Measurements from ENCODE around the gene TOP2A.

TOP2A gene

DNA sequence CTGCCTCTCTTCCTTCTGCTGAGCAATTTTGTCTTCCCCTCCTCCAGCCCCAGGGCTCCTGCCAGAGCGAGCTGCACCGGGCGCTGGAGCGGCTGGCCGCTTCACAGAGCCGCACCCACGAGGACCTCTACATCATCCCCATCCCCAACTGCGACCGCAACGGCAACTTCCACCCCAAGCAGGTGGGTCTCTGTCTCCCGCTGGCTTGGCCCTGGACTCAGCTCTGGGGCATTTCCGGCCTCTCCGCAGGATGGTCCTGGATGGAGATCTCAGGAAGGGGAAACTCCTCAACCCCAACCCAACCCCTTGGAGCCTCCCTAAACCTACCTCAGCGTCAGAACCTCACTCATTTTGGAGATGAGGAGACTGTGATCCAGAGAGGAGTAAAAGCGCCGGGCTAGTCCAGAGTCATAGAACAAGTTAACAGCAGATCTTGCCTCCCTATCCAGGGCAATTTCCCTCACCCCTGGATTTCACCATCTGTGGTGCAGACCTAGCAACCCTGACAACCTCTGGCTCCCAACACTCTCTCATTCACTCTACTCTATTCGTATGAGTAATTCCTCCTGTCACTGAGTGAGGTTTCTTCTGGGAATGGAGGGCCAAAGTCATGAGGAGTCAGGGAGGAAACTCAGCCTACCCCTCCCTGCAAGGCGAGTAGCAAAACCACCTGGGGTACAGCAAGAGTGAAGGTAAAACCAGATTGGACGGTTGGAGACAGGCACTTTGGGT, 36.4 kb upstream of the TOP2A start:
- DNase-seq, result peak; percentile 70

DNA sequence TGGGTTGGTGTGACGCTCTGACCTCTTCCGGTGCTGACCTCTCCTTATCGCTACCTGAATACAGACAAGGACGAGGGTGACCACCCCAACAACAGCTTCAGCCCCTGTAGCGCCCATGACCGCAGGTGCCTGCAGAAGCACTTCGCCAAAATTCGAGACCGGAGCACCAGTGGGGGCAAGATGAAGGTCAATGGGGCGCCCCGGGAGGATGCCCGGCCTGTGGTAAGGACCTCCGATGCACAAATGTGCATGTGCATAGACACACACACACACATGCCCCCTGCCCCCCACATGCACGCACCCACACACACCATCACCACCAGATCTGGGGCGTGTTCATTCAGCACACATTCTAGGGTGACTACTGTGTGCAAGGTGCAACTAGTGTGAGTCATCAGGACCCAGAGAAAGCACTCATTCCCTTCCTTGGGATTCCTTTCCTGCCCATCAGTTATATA, 35.3 kb upstream of the TOP2A start:
- peak; percentile 70 for DNase-seq

DNA sequence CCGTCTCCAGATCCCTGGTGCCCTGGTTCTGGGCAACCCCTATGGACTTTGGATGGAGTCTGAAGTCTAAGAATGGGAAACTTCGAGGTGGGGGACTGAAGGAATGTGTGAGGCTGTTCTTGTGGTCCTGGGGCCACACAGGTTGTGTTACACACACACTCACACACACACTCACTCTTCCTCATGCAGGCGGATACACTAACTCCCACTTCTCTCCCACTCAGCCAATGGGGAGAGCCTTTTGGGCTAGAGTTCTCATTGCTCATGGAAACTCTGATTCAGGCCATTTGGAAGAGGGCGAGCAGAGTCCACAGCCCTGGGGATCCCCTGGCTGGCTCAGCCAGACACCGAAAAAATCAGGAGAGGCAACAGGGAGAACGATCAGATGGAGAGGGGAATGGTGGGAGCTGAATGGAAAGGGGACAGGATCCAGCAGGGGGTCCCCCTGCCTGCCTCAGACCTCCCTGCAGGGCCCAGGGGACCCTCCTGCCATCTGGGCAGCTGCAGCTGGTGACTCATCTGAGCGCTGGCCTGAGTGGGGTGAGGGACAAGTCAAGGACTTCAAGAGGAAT, 34.6 kb upstream of the TOP2A start:
- peak; percentile 68 for DNase-seq

DNA sequence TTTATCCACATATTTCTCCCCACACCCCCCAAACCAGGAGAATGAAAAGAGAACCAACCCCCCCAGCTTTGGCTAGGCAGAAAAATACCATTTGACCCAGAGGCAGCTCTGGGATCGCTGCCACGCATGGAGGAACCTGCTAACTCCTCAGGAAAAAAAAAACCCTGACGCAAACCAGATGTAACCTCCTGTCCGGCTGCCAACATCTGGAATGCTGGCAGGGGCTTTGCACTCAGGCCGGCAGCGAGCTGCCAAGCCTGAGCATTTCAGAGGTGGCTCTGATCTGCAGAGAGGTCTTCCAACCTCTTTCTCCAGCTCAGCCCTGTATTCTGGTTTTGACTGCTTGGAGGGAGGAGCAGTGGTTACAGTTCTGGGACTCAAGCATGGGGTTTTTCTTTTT, 33.7 kb upstream of the TOP2A start:
- DNase-seq, result peak; percentile 75

DNA sequence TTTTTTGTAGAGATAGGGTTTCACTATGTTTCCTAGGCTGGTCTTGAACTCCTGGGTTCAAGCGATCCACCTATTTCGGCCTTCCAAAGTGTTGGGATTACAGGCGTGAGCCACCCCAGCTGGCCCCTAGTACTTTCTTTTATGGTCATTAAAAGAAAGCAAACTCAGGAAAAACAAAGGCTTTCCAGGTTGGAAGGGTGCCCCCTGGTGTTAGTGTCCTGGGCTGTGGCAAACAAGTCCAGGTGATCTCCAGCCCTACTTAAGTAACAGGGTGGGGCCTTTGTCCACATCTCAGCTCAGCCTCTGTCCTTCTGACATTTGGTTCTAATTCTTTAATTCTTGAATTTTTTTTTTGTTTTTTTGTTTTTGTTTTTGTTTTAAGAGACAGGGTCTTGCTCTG, 32.5 kb upstream of the TOP2A start:
- DNase-seq, result peak; percentile 49

DNA sequence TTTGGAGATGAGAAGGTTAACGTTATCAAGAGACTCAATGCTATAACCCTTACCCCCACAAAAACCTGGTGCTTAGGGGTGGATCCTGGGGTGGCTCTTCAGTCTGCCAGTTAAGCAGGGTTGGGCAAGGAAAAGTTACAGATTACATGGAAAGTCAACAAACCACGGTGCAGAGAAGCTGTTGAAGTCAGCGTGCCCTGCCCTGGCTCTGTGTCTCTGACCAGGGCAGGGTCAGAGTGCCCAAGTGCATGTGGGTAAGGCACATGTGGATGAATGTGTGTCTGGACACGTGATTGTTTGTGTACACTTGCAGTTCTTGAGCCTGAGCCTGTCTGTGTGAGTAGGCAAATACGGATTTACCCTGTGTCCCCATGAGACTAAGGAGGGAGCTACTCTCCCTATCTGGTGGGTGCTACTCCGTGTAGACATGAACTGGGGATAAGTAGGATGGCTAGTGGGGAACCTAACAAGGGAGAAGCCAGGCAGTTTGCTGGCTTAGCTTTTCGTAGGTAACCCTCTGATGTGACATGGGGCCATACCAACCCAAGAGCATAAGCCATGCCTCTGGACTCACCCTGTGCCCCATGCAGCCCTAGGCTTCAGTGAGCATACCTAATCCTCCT, 31.1 kb upstream of the TOP2A start:
- no peak for DNase-seq

DNA sequence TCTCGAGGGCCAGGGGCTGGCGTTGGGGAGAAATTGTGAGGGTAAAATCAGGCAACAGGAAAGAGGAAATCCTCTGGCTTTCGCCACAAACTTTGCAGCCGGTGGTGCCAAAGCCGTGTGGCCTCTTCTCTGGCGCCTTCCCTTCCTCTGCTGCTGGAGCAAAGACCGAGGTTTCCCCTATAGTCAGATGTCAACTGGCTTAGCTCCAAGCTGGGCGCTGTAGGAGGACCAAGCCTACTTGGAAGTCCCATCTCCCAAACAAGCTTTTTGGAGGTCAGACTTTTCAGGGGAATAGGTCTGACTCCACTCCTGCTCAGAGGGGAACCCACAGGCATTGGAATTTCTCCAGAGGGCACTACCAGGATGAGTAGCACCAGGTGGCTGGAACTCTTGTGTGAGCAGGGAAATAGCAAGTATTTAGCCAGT, 30.5 kb upstream of the TOP2A start:
- peak; percentile 47 for DNase-seq

DNA sequence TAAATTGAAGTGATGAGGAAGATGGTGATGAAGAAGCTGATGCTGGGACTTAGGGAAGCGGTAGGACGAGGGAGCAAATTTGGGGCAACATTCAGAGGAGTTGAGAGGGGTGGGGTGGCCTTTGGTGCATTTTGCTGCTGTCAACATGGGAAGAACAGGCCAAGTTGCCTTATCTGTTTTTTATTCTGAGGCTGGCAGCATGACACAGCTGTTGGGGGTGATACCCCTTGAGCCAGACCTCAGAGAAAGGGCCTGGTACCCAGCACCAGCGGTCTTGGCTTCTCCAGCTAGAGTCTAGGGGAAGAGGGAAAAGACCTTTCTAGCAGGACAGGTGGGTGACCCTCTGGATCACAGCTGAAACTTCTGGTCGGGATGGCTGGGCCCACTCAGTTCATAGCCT, 30.1 kb upstream of the TOP2A start:
- no peak for DNase-seq

DNA sequence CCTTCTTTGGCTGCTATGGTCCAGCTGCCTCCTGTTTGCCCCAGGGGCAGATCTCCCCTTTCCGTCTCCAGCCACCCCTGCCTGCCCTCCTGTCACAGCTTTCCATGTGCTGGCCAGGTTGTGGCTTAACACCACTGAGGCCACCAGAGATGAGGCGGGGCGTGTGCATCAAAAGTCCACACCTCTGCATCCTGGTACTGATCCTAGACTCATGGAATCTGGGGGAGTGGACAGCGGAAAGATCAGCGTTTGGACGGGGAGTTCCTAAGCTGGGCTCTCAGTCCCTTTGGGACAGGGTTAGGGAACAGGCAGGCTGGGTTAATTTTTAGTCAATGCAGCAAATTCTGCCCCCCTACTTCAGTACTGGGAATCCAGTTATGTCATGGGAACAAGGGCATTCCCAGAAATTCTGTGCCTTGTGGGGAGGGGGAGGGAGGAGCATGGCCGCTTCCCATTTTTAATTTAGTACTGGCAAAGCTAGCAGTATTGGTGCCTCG, 29.5 kb upstream of the TOP2A start:
- DNase-seq, result no peak

DNA sequence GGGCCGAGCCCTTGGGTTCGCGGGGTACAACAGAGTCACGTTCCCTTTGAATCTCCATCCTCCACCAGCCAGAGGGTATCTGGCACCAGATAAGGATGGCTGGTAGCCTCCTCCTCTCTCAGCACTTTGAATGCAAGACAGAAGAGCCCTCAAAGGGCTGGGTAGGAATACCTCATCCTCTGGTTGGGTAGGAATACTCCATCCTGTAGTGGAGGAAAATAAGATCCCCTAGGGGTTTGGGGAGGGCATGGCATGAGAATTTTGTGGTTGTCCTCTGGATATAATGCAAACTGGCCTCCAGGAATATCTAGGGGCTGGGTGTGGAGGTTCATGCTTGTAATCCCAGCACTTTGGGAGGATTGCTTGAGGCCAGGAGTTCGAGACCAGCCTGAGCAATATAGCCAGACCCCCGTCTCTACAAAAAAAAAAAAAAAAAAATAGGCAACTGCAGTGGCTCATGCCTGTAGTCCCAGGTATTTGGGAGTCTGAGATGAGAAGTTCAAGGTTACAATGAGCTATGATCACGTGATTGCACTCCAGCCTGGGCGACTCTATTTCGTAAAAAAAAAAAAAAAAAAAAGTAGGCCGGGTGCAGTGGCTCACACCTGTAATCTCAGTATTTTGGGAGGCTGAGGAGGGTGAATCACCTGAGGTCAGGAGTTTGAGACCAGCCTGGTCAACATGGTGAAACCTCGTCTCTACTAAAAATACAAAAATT, 28.2 kb upstream of the TOP2A start:
- DNase-seq, result peak; percentile 60

DNA sequence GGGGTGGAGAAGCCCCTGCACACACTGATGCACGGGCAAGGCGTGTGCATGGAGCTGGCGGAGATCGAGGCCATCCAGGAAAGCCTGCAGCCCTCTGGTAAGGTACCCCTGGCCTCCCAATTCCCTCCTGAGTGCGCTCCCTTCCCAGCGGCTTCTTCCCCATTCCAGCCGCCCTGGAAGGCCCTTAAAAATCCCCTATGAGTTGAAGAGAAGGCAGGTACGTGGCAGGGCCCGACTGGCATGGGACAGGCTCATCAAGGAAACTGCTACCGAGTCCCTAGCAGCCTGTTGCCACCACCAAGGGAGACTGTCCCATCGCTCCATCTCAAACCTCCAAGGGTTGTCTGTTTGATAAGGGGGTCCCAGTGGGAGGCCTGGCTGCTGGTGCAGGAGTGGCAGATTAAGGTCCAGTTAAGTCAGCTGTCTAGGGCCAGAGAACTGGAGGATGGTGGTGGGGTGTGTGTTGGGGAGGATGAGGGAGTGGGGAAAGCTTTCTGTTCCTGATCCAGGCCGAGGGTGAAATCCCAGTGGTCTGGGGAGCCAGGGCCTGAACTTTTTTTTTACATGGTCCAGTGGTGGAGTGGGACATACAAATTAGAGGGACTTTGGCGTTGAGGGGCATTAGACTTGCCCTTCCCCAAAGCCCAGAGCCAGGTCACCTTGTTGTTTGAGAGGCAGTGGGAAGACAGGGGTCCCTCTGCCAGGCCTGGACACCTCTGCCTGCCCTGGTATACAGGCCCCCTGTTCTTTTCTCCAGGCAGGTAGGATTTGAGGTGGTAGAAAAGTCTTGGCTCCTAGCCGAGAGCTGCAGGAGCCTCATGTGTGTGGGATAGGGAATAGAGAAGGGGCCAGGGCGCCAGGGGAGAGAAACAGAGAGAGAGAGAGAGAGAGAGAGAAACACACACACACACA, 26.5 kb upstream of the TOP2A start:
- DNase-seq, result peak; percentile 38

DNA sequence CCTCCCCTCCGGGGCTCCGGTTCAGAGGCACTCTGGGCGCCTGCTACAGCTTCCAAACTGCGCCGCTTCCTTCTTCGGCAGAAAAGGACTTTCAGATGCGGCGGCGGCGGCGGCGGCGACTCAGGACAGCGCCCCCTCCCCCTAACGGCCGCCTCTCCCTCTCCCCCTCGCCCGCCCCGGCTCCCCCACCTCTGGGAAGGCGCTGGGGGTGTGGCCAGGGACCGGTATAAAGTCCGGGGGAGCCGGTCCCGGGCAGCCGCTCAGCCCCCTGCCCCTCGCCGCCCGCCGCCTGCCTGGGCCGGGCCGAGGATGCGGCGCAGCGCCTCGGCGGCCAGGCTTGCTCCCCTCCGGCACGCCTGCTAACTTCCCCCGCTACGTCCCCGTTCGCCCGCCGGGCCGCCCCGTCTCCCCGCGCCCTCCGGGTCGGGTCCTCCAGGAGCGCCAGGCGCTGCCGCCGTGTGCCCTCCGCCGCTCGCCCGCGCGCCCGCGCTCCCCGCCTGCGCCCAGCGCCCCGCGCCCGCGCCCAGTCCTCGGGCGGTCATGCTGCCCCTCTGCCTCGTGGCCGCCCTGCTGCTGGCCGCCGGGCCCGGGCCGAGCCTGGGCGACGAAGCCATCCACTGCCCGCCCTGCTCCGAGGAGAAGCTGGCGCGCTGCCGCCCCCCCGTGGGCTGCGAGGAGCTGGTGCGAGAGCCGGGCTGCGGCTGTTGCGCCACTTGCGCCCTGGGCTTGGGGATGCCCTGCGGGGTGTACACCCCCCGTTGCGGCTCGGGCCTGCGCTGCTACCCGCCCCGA, 25.7 kb upstream of the TOP2A start, which contains the start of gene IGFBP4:
Gene IGFBP4, plus strand, starts transcription at position 255 of the 792 bp plus-strand sequence. Its CDS starts 286 bp downstream, at position 541.
- DNase-seq, result peak; percentile 81

DNA sequence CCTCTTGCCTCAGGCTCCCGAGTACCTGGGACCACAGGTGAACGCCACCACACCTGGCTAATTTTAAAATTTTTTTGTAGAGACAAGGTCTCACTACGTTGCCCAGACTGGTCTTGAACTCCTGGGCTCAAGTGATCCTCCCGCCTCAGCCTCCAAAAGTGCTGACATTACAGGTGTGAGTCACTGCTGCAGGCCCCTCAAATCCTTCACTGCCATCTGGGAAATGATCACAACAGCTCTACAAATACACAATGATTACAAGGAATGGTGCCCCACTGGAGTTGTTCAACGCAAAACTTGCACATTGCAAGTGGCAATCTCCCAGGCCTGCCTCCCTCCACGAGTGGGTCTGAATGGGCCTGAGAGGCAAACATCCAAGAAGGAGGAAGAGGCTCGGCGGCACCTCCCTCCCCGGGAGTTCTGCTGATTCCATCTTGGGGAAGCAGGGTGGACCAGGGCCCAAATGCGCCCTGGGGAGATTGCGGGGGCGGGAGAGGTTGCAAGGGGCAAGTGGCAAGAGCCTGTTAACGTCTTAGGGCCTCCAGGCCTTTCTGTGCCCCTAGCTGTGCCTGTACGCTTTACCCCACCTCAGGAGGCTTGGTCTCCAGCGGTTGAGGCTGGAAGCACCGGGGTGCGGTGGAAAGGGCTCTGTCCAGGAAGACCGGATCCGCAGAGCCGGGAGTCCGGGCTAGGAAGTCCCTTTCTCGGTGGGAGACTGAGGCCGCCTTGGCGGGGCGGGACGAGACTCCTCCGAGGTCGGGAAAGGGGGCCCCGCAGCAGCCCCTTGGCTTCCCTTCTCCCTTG, 24.9 kb upstream of the TOP2A start:
- peak; percentile 56 for DNase-seq

DNA sequence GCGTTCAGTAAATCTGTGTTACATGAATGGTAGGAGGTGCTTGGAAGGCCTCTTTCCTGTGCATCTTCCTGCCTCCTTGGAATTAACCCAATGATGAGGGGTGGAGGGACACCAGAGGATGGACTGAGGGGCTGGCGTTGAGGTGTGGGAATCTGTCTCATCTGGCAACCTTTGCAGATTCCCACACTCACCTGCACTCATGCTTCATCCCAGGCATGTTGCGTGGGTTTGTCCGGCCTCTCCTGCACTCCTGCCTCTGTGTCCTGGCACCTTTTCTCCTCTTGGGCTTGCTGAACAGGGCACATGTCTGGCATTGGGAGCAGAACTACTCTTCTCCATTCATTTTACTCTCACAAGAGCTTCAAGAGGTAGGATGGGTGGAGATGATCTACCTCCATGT, 22.5 kb upstream of the TOP2A start:
- DNase-seq, result no peak

DNA sequence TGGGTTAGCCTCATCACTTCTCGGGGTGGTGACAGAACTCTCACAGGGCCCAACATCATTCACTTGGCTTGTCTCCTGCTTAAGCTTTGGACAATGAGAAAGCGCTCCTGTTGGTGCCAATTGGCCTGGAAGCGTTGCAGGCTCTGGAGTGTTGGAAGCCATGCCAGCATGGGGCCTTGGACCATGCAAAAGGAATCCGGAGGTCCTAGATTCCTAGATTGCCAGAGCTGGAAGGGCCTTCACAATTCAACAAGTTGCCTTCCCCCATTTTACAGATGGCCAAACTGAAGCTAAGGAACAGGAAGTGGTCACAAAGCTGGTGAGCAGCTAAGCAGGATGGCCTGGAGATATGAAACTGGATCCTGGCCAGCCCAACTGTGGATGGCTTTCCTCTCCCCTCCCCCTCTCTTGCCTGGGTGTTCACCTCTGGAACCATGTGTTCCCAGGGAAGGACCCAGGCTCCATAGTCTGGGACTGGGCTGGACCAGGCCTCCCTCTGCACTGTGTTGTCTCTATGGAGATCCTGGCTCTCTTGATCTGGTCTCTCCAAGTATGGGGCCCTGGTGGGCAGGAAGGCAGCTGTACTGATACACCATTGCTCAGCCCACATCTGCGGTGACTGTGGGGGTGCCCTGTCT, 19.5 kb upstream of the TOP2A start:
- DNase-seq, result peak; percentile 36

DNA sequence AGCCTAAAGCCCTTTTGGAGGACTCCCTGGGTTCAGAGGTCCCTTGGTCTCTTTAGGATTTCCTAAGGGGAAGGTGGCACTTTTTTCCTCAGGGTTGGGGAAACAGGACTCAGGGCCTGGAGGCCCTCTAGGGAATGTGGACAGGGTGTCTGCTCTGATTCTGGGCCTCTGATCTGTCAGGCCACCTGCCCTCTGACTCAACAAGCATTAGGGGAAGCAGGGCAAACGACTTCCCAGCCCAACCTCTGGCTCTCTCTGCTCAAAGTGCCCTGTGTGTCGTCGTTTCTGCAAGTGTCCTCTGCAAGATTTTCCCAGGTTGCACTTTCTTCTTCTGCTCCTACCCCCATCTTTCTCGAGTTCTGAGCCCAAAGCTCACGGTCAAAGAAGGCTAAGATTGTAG, 18.9 kb upstream of the TOP2A start:
- DNase-seq, result no peak

DNA sequence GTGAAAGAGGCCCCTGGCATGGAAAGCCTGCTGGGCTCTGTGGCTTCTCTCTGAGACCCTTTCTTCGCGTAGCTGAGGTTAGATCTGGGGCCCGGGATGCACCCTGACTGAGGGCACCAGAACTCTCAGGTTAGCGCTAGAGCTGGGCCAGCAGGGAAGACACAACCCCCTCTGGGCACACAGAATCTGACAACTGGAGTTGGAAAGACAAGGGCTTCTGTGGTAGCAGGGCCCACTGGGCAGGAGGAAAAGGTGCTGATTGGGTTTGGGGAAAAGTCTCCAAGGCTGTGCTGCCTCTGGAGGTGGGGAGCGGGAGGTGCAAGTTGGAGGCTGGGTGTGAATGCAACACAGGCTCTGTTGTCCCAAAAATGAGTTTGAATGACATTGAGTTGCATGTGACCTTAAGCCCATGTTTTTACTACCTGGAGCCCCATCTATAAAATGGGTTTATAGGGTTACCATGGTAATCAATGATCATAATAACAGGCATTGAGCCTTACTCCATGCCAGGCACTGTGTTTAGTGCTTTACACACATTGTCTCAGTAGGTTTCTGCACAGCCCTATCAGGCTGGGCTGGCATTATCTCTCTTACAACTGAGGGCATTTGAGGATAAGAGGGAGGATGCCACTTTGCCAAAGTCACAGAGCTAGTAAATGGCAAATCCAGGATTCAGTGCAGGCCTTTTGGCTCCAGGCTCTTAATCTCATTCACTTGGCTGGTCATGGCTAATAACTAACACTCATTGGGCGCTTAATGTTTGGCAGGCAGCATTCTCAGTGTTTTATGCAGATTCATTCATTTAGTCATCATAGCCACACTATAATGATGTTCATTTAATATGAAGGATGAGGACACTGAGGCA, 16.1 kb upstream of the TOP2A start:
- no peak for DNase-seq

DNA sequence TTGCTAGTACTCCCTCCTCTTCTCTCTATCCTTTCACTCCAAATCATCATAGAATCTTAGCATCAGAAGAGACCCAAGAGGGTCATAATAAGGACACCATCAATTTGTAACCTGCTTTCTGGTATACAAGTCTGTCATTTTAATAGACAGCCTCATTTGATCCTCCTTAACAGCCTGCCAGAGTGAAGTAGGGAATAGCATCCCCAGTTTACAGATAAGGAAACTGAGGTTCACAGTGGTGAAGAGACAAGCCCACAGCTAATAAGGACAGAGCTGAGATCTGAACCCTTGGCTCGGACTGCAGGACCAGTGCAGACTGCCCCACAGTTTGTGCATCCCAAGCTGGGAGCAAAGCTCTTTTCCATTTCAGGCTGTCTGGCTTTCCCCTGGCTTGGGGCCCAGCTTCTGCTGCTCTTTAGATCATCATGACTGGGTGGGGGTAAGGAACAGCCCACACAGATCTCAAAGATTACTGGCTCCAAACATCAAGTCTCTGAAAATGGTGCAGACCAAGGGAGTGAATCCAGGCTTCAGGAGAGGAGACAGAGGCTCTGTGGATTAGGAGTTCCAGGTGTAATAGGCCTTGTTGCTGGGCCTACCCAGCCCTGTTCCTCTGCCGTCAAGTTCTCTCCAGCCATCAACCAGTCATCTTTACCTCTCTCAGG, 15.3 kb upstream of the TOP2A start:
- peak; percentile 41 for DNase-seq

Data from EL (cell line).